ENCODE results near the gene FKBP15.

GRCh38 chr9:113181165-113181564, 39.9 kb downstream of the FKBP15 start:
- TF ChIP-seq, protein P1, sequence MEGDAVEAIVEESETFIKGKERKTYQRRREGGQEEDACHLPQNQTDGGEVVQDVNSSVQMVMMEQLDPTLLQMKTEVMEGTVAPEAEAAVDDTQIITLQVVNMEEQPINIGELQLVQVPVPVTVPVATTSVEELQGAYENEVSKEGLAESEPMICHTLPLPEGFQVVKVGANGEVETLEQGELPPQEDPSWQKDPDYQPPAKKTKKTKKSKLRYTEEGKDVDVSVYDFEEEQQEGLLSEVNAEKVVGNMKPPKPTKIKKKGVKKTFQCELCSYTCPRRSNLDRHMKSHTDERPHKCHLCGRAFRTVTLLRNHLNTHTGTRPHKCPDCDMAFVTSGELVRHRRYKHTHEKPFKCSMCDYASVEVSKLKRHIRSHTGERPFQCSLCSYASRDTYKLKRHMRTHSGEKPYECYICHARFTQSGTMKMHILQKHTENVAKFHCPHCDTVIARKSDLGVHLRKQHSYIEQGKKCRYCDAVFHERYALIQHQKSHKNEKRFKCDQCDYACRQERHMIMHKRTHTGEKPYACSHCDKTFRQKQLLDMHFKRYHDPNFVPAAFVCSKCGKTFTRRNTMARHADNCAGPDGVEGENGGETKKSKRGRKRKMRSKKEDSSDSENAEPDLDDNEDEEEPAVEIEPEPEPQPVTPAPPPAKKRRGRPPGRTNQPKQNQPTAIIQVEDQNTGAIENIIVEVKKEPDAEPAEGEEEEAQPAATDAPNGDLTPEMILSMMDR (conservative IDR thresholded peaks at IDR 0.05; ENCODE audit: low read depth, low read length) = no peak
- TF ChIP-seq POLR2A (IDR thresholded peaks at IDR 0.05; ENCODE audit: low read depth, low read length) = no peak
- TF ChIP-seq CEBPB (IDR thresholded peaks at IDR 0.05; ENCODE audit: low read depth, low read length) = no peak
- TF ChIP-seq CHD1 (IDR thresholded peaks at IDR 0.05; ENCODE audit: low read depth, low read length) = no peak
- no peak for TF ChIP-seq RAD21 (IDR thresholded peaks at IDR 0.05; ENCODE audit: low read length)
- no peak for TF ChIP-seq SMC3 (IDR thresholded peaks at IDR 0.05; ENCODE audit: low read depth, low read length)
- TF ChIP-seq NFE2L2 (IDR thresholded peaks at IDR 0.05; ENCODE audit: low read depth, low read length) = no peak

All from IMR-90 (cell line).